Mucosa of rectum (tissue), 2 donors: ENCODE results near the gene MARK3.

Experiments
- H3K27ac ChIP-seq, 2 donors: one replicate each; pipeline ENCODE4 v1.7.0; 2013; ENCODE audit warnings: inconsistent platforms in 2 of 2, low read depth in 2 of 2, low read length in 2 of 2
- H3K27me3 ChIP-seq, 2 donors: one replicate each; pipeline ENCODE4 v1.7.0; 2013; ENCODE audit warnings: low read length in 2 of 2; ENCODE audit not compliant: control insufficient read depth in 2 of 2, insufficient read depth in 2 of 2
- H3K36me3 ChIP-seq, 2 donors: one replicate each; pipeline ENCODE4 v1.7.0; 2013; ENCODE audit warnings: low read length in 2 of 2; ENCODE audit not compliant: control insufficient read depth in 2 of 2, insufficient read depth in 2 of 2
- H3K4me1 ChIP-seq, 2 donors: one replicate each; pipeline ENCODE4 v1.7.0; 2013; ENCODE audit warnings: low read length in 2 of 2, mild to moderate bottlenecking in 1 of 2; ENCODE audit not compliant: control insufficient read depth in 2 of 2, insufficient read depth in 2 of 2
- H3K4me3 ChIP-seq, 2 donors: one replicate each; pipeline ENCODE4 v1.7.0; 2013; ENCODE audit warnings: low read length in 2 of 2
- H3K9ac ChIP-seq, 2 donors: one replicate each; pipeline ENCODE4 v1.7.0; 2013; ENCODE audit warnings: low read length in 2 of 2, low read depth in 1 of 2, mild to moderate bottlenecking in 1 of 2
- H3K9me3 ChIP-seq, 2 donors: one replicate each; pipeline ENCODE4 v1.7.0; 2013; ENCODE audit warnings: low read length in 2 of 2; ENCODE audit not compliant: control insufficient read depth in 2 of 2
- donor health status: healthy.
- donor health status: Normal muscosa, but diverticular disease.

The MARK3 gene

DNA sequence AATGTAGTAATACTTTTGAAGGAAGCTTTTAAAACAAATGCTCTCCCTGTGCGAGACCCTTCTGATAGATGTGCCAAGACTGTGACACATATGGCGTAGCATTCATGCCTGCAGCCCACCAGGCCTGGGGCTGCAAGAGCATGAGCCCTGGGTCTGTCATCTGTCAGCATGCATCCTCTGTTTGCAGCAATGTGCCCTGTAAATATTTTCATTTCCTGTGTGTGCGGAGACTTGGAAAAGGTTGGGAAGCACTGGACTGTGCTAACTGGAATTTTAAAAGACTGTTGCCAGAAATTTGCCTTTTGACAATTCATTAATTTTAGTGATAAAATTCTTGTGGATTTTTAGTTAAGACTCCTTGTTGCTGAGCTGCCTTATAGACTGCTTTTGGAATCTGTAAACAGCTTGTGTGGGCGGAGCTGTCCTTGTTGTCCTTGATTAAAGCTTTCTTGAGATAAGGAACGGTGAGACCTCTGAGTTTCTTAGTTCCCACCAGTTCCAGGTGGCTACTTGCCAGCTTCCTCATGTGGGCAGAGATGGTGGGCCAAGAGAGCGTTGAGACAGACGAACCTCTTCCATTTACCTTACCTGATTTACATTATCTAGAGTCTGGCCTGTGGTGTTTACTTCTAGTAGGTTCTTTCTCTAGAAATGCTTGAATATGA, 23.4 kb downstream of the MARK3 start:
- Histone ChIP-seq H3K9me3 (no peaks in the 10 kb centered on the region), H3K4me1 (peaks cover 0 to 7% of the 10 kb centered on the region in 2 donors), H3K36me3 (peaks cover 2 to 20% of the 10 kb centered on the region in 2 donors), H3K27me3 (no peaks in the 10 kb centered on the region), H3K9ac (no peak overlapping the region), H3K27ac (no peak overlapping the region), H3K4me3 (no peak overlapping the region)

DNA sequence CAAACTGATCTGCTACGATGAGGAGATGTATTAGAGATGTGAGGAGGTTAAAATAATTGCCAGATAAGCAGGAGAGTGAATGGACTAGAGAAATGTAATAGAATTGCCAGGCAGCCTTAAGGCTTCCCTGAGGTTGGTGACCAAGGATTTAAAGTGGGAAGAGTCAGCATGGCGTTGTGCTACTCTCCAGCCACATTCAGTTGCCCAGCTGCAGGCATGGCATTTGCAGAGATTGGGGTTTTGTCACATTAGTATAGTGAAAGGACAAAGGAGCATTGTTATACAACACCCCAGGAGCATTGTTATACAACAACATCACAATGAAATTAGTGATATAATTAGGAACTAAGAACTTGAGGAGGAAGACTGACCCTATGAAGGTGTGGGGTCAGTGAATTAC, 31.7 kb downstream of the MARK3 start:
- no peaks in the 10 kb centered on the region for H3K27me3 ChIP-seq
- H3K36me3 ChIP-seq: peaks cover 0 to 16% of the 10 kb centered on the region in 2 donors
- no peaks in the 10 kb centered on the region for H3K9me3 ChIP-seq
- no peak overlapping the region for H3K27ac ChIP-seq
- H3K9ac ChIP-seq: no peak overlapping the region
- H3K4me3 ChIP-seq: no peak overlapping the region
- no peaks in the 10 kb centered on the region for H3K4me1 ChIP-seq

GRCh38 chr14:103418481-103418818, 33.2 kb downstream of the MARK3 start:
- Histone ChIP-seq H3K4me3 (no peak overlapping the region), H3K4me1 (no peaks in the 10 kb centered on the region), H3K9ac (no peak overlapping the region), H3K9me3 (no peaks in the 10 kb centered on the region), H3K27me3 (no peaks in the 10 kb centered on the region), H3K27ac (no peak overlapping the region), H3K36me3 (peaks cover 0 to 10% of the 10 kb centered on the region in 2 donors)

GRCh38 chr14:103421556-103421955, 36.3 kb downstream of the MARK3 start:
- H3K4me3 ChIP-seq: no peak overlapping the region
- no peaks in the 10 kb centered on the region for H3K4me1 ChIP-seq
- no peak overlapping the region for H3K9ac ChIP-seq
- H3K9me3 ChIP-seq: no peaks in the 10 kb centered on the region
- H3K27ac ChIP-seq: no peak overlapping the region
- peaks cover 0 to 9% of the 10 kb centered on the region in 2 donors for H3K36me3 ChIP-seq
- H3K27me3 ChIP-seq: no peaks in the 10 kb centered on the region

DNA sequence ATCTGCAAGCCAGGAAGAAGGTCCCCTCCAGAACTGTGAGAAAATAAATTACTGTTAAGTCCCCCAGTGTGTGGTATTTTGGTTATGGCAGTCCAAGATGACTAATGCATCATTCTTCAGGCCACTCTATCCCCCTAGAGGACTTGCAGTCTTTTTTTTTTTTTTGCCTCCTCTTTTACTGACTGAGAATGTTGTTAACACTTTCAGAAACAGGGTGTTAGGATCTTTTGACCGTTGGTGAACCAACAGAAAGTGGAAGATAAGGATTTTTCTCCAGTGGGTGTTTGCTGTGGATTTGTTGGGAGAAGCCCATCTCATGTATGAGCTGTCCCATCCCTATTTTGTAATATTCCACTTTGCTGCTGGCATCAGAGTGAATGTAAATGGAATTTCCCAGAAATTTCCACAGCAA, 37.8 kb downstream of the MARK3 start:
- Histone ChIP-seq H3K9ac (no peak overlapping the region), H3K9me3 (no peaks in the 10 kb centered on the region), H3K27ac (no peak overlapping the region), H3K36me3 (peaks cover 0 to 9% of the 10 kb centered on the region in 2 donors), H3K27me3 (no peaks in the 10 kb centered on the region), H3K4me3 (no peak overlapping the region), H3K4me1 (no peaks in the 10 kb centered on the region)

GRCh38 chr14:103427485-103428443, 42.5 kb downstream of the MARK3 start:
- H3K36me3 ChIP-seq: peaks cover 4 to 12% of the 10 kb centered on the region in 2 donors
- H3K9me3 ChIP-seq: no peaks in the 10 kb centered on the region
- H3K27ac ChIP-seq: no peak overlapping the region
- no peaks in the 10 kb centered on the region for H3K4me1 ChIP-seq
- no peaks in the 10 kb centered on the region for H3K27me3 ChIP-seq
- H3K4me3 ChIP-seq: no peak overlapping the region
- H3K9ac ChIP-seq: no peak overlapping the region

DNA sequence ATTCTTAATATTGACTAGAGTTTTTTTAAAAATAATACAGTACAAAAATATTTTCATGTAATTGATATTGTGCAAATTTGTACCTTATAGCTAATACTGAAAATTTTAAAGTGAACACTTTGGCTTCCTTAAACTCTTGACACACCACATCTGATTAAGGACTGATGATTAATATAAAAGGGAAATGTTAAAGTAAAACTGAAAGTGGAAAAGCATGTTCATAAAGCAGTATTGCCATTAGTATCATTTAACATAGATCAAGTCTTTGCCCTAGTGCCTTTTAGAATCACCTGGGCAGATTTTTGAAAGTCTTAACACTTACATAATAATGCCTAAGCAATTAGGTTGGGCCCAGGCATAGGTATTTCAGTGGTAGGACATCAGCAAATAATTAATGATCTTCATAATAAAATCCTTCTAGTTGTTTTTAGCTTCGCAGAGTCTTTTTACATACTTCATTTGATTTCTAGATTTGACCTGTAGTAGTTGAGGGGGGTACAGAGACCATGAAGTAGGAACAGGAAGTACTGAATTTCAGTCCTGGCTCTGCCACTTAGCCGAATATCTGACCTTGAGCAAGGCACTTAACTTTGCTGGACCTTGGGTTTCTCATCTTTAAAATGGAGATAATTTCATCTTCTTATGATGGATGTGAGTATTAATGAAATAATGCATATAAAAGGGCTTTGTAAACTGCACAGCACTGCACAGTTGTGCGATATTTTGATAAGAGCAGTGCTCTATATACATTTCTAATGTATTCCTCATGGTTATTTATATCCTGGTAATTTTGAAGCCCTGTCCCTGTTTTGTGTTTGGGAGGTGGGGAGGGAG, 43.7 kb downstream of the MARK3 start:
- no peaks in the 10 kb centered on the region for H3K27me3 ChIP-seq
- H3K9ac ChIP-seq: no peak overlapping the region

GRCh38 chr14:103430358-103430757, 45.1 kb downstream of the MARK3 start:
- Histone ChIP-seq H3K36me3 (peaks cover 9 to 10% of the 10 kb centered on the region in 2 donors), H3K27me3 (no peaks in the 10 kb centered on the region), H3K4me1 (no peaks in the 10 kb centered on the region), H3K27ac (no peak overlapping the region), H3K9ac (no peak overlapping the region), H3K4me3 (no peak overlapping the region), H3K9me3 (no peaks in the 10 kb centered on the region)

More for the DNA sequence above, 43.7 kb downstream of the MARK3 start:
- H3K27ac ChIP-seq: no peak overlapping the region
- H3K9me3 ChIP-seq: no peaks in the 10 kb centered on the region
- H3K36me3 ChIP-seq: peaks cover 6 to 8% of the 10 kb centered on the region in 2 donors
- no peaks in the 10 kb centered on the region for H3K4me1 ChIP-seq
- no peak overlapping the region for H3K4me3 ChIP-seq

DNA sequence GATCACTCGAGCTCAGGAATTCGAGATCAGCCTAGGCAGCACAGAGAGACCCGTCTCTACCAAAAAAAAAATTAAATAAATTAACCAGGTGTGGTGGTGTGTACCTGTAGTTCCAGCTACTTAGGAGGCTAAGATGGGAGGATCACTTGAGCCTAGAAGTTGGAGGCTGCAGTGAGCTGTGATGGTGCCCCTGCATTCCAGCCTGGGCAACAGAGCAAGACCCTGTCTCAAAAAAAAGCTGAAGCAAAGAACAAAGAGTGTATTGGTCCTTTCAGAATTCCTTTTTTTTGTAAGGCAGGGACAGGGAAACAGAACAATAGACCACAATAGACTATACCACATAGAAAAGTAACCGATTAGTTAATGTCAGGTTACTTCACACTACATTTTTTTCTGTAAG, 47.4 kb downstream of the MARK3 start:
- Histone ChIP-seq H3K36me3 (peaks cover 8 to 10% of the 10 kb centered on the region in 2 donors), H3K4me3 (no peak overlapping the region), H3K27ac (no peak overlapping the region), H3K4me1 (no peaks in the 10 kb centered on the region), H3K27me3 (no peaks in the 10 kb centered on the region), H3K9me3 (no peaks in the 10 kb centered on the region), H3K9ac (no peak overlapping the region)
